K562 (cell line): ENCODE data around the gene EMC6. TPM values are rescaled to one million over a fixed set of nuclear protein-coding genes. Genes with fewer than 3 reads are reported as not detected.

Source experiments
- ATAC-seq: fragments of 200-7000 bp; cut with Tn5 transposase; 3 replicates; pipeline ENCODE4 v1.9.1; 2020; ENCODE audit warnings: moderate library complexity
- BruUV-seq: library from RNA; stranded (reverse); fragments of 400-500 nt; replicated peaks from 2 replicates; lab custom pipeline; 2021; lab: Mats Ljungman, UMichigan
- CTCF ChIA-PET: fragments of 300-600 bp; formaldehyde crosslinking; extraction: SDS; loops from one replicate; lab custom pipeline; 2021; ENCODE audit warnings: low intra/inter-chr PET ratio; lab: Yijun Ruan, JAX
- POLR2A ChIA-PET: fragments of 300-600, 350-650 bp; sonication (Branson Sonifier 250); formaldehyde crosslinking; extraction: SDS; loops from one replicate; lab custom pipeline; 2021; ENCODE audit warnings: antibody characterized with exemption, inconsistent platforms; lab: Yijun Ruan, JAX
- DNase-seq, 4 experiments: peaks; one replicate each; pipeline versions ENCODE4 v3.0.0 to v3.0.0-alpha.2; 2011 to 2018; ENCODE audit warnings: low spot score in 3 of 4, mixed read lengths in 3 of 4; ENCODE audit errors: extremely low read depth in 1 of 4
- FAIRE-seq: peaks from 2 replicates; lab custom pipeline; 2011; peaks lifted over from hg19 to GRCh38; lab: Jason Lieb, UNC
- H2AFZ ChIP-seq: 2 replicates; pipeline ENCODE4 v1.6.0; 2011; ENCODE audit warnings: low read depth, low read length, control low read depth, inconsistent platforms
- H3K27ac ChIP-seq: fragments of 200-600 bp; 3 replicates; pipeline ENCODE4 v1.8.0; 2011; ENCODE audit warnings: low read depth, mild to moderate bottlenecking, control low read depth, inconsistent platforms, low read length, moderate library complexity, mixed read lengths; ENCODE audit errors: extremely low read depth
- H3K27me3 ChIP-seq, 2 experiments: fragments of 300-600 bp in 1 of 2; 2 replicates in 1 of 2; 3 replicates in 1 of 2; pipeline versions ENCODE4 v1.6.0 to v1.8.0; 2011; ENCODE audit warnings: inconsistent platforms in 2 of 2, low read length in 2 of 2, mild to moderate bottlenecking in 1 of 2, mixed read lengths in 1 of 2, moderate library complexity in 1 of 2; ENCODE audit not compliant: control insufficient read depth in 2 of 2, insufficient read depth in 2 of 2
- H3K36me3 ChIP-seq: fragments of 300-600 bp; 3 replicates; pipeline ENCODE4 v1.8.0; 2011; ENCODE audit warnings: mild to moderate bottlenecking, low read length, inconsistent platforms; ENCODE audit not compliant: control insufficient read depth, insufficient read depth
- H3K4me1 ChIP-seq, 2 experiments: fragments of 200-600 bp in 1 of 2; replicated peaks in 1 of 2; 2 replicates in 1 of 2; 3 replicates in 1 of 2; pipeline versions ENCODE4 v1.5.1 to v1.8.0; 2011; ENCODE audit warnings: inconsistent platforms in 2 of 2, low read length in 2 of 2, mild to moderate bottlenecking in 1 of 2, mixed read lengths in 1 of 2, moderate library complexity in 1 of 2; ENCODE audit not compliant: control insufficient read depth in 2 of 2, insufficient read depth in 2 of 2
- H3K4me2 ChIP-seq: 2 replicates; pipeline ENCODE4 v1.6.1; 2011; ENCODE audit warnings: low read length, control low read depth, inconsistent platforms, mixed read lengths; ENCODE audit not compliant: insufficient read depth
- H3K4me3 ChIP-seq: fragments of 200-600 bp; sonication (generic), shearing (Covaris generic); 2 replicates; pipeline ENCODE4 v1.5.1; 2016; ENCODE audit warnings: control low read depth, inconsistent platforms
- H3K79me2 ChIP-seq: fragments of 200-600 bp; 3 replicates; pipeline ENCODE4 v1.8.0; 2011; ENCODE audit warnings: low read length, inconsistent platforms; ENCODE audit not compliant: control insufficient read depth, insufficient read depth
- H3K9ac ChIP-seq, 2 experiments: 2 replicates each; pipeline versions ENCODE4 v1.6.0 to v1.6.1; 2011; ENCODE audit warnings: low read depth in 2 of 2, low read length in 2 of 2, control low read depth in 1 of 2, inconsistent platforms in 1 of 2, mild to moderate bottlenecking in 1 of 2, mixed read lengths in 1 of 2; ENCODE audit not compliant: insufficient read depth in 1 of 2
- H3K9me1 ChIP-seq: one replicate; pipeline ENCODE4 v1.6.0; 2011; ENCODE audit warnings: inconsistent platforms, mild to moderate bottlenecking, low read length, moderate library complexity; ENCODE audit not compliant: control insufficient read depth, insufficient read depth
- H3K9me3 ChIP-seq: replicated peaks from 2 replicates; pipeline ENCODE4 v1.5.1; 2011; ENCODE audit warnings: low read depth, low read length, inconsistent platforms; ENCODE audit not compliant: control insufficient read depth, insufficient read depth
- H4K20me1 ChIP-seq: replicated peaks from 2 replicates; pipeline ENCODE4 v1.6.1; 2011; ENCODE audit warnings: low read length, inconsistent platforms, mixed read lengths; ENCODE audit not compliant: control insufficient read depth, insufficient read depth
- CTCF ChIP-seq, 3 experiments: IDR thresholded peaks in 2 of 3; conservative IDR thresholded peaks in 1 of 3; 2 replicates each; pipeline ENCODE4 v1.5.1; 2011 to 2012; ENCODE audit warnings: low read length in 3 of 3, mild to moderate bottlenecking in 3 of 3, control low read depth in 2 of 3, improper control_type of control experiment in 1 of 3, inconsistent platforms in 1 of 3, low read depth in 1 of 3, mixed read lengths in 1 of 3, moderate library complexity in 1 of 3; ENCODE audit not compliant: insufficient read depth in 2 of 3
- RAD21 ChIP-seq, 2 experiments: fragments of 250-450 bp in 1 of 2; fragments of 450-650 bp in 1 of 2; sonication (Bioruptor Pico) in 1 of 2; formaldehyde crosslinking in 1 of 2; IDR thresholded peaks in 1 of 2; conservative IDR thresholded peaks in 1 of 2; 2 replicates each; pipeline versions ENCODE4 v1.4.0 to v1.8.0; 2020 to 2022; ENCODE audit warnings: mild to moderate bottlenecking in 2 of 2, moderate library complexity in 1 of 2
- RBM34 ChIP-seq: fragments of 200-400 bp; formaldehyde crosslinking; IDR thresholded peaks from 2 replicates; pipeline ENCODE4 v1.6.1; 2018; ENCODE audit warnings: low read length, borderline replicate concordance; ENCODE audit not compliant: insufficient read depth
- SMC3 ChIP-seq: conservative IDR thresholded peaks from 2 replicates; pipeline ENCODE4 v1.6.1; 2011; ENCODE audit warnings: low read depth, low read length, improper control_type of control experiment; ENCODE audit not compliant: insufficient read depth
- WGBS: fragments of 100-300 bp; shearing (Covaris generic); methylation state at CpG from one replicate; pipeline ENCODE4 v1.1.6; 2016; ENCODE audit warnings: low coverage, mixed read lengths; ENCODE audit not compliant: insufficient coverage; ENCODE audit errors: missing lambda C conversion rate; 5-methylcytosine and 5-hydroxymethylcytosine counted together
- in situ Hi-C: fragments of 300-500 bp; cut with MboI; formaldehyde crosslinking; loops from 4 replicates; pipeline ENCODE4 v1.15.0; 2018; ENCODE audit warnings: inconsistent platforms, mixed read lengths
- intact Hi-C: fragments of 100-400 bp; cut with micrococcal nuclease; formaldehyde crosslinking; loops from 2 replicates; pipeline ENCODE4 v1.14.2; 2022
- polyA plus RNA-seq, 8 experiments: library from polyadenylated mRNA; depleted of rRNA in 4 of 8; stranded (reverse) in 5 of 8; unstranded in 3 of 8; fragments of >200 nt; fragmentation: Nextera tagmentation in 2 of 8; fragmentation: Illumina TruSeq in 1 of 8; extraction: Ambion mirVana in 2 of 8; extraction: Trizol in 1 of 8; gene quantifications; 2 replicates each; pipeline versions ENCODE4 v1.2.1 to v1.2.3, GENCODE V29; 2011 to 2014; ENCODE audit warnings: inconsistent platforms in 1 of 8, missing spikeins in 1 of 8
- total RNA-seq, 7 experiments: library from RNA; depleted of rRNA in 6 of 7; stranded (reverse); fragments of >200 nt in 6 of 7; fragmentation: Illumina TruSeq in 2 of 7; extraction: Trizol in 2 of 7; gene quantifications; 2 replicates each; pipeline versions ENCODE4 v1.2.1 to v1.2.3, GENCODE V29; 2011 to 2021; ENCODE audit warnings: low replicate concordance in 1 of 7

The EMC6 gene
- total and polyA plus RNA-seq, 9 of the 15 experiments (the other 6 are each of a cell fraction or from before 2014, with no cell fraction given): 2.9 to 136 (median 24.9) TPM

- CTCF ChIA-PET: interaction anchor here (0.6 kb wide), 1 partner anchor 46 kb away, joined by 3 read pairs; no protein-coding TSS in a partner anchor
- no peaks in the 10 kb centered on the region for H3K79me2 ChIP-seq
- no peak overlapping the region for H2AFZ ChIP-seq
- 88% methylated on average over 10 of the region's 20 CpGs for WGBS
- TF ChIP-seq RAD21 (CRISPR knock-in tag; conservative IDR thresholded peaks at IDR 0.05 in 1 of 2, IDR thresholded peaks at IDR 0.05 in 1 of 2) (peak in 1 of 2 experiments; percentile 47; a peak in 1 of 4 replicates), CTCF (IDR thresholded peaks at IDR 0.05 in 2 of 3, conservative IDR thresholded peaks at IDR 0.05 in 1 of 3; ENCODE audit: insufficient read depth in 2 of 3, low read depth in 1 of 3, low read length in 3 of 3) (peak; percentile 39 to 47 (median 46); a peak in 4 of 6 replicates), SMC3 (0 out of 2 replicates have a peak, but pooled peaks have one; percentile 14), RBM34 (no peak)
- peaks cover 0 to 6% of the 10 kb centered on the region in 2 experiments; a peak in 1 of 5 replicates for H3K4me1 ChIP-seq
- H3K9me1 ChIP-seq: no peaks in the 10 kb centered on the region
- no peaks in the 10 kb centered on the region for H3K36me3 ChIP-seq
- intact Hi-C loops (no loop called here), in situ Hi-C loops (no loop called here)
- H4K20me1 ChIP-seq: no peaks in the 10 kb centered on the region
- H3K4me2 ChIP-seq: no peak overlapping the region
- H3K9ac ChIP-seq: no peak overlapping the region; a peak in 1 of 4 replicates
- POLR2A ChIA-PET: interaction anchor here (0.9 kb wide), 2 partner anchors 8 to 20 kb away, joined by 3 read pairs; no protein-coding TSS in a partner anchor
- peak in 1 of 4 experiments; percentile 31 for DNase-seq
- no peak overlapping the region for H3K27ac ChIP-seq
- peak; percentile 70 for FAIRE-seq
- no TSS peak for BruUV-seq
- ATAC-seq: peak; percentile 82
- no peaks in the 10 kb centered on the region for H3K27me3 ChIP-seq
- no peak overlapping the region for H3K4me3 ChIP-seq
- no peaks in the 10 kb centered on the region for H3K9me3 ChIP-seq
Observed at GRCh38 chr17:3647769-3648555, 20.6 kb upstream of the EMC6 start.
